Gastrocnemius medialis (tissue), 4 donors: Measurements from ENCODE around the gene ZDHHC14.

Source experiments
- POLR2A ChIP-seq, 2 donors: fragments of 450-650 bp; IDR thresholded peaks; one replicate each; pipeline ENCODE4 v1.6.1; 2017; ENCODE audit warnings: antibody characterized with exemption in 2 of 2, mild to moderate bottlenecking in 2 of 2, moderate library complexity in 2 of 2
- TF ChIP-seq, protein P1 (sequence below), 5 experiments: fragments of 450-650 bp in 3 of 5; fragments of 200-600 bp in 2 of 5; sonication (generic) in 2 of 5; IDR thresholded peaks in 4 of 5; conservative IDR thresholded peaks in 1 of 5; 1 replicate in 4 of 5; 2 replicates in 1 of 5; pipeline ENCODE4 v1.5.1; 2016 to 2019; ENCODE audit warnings: antibody characterized with exemption in 5 of 5, mild to moderate bottlenecking in 3 of 5, moderate library complexity in 3 of 5

GRCh38 chr6:157596886-157597285 lies 215.9 kb downstream of the ZDHHC14 start:
- TF ChIP-seq, protein P1, sequence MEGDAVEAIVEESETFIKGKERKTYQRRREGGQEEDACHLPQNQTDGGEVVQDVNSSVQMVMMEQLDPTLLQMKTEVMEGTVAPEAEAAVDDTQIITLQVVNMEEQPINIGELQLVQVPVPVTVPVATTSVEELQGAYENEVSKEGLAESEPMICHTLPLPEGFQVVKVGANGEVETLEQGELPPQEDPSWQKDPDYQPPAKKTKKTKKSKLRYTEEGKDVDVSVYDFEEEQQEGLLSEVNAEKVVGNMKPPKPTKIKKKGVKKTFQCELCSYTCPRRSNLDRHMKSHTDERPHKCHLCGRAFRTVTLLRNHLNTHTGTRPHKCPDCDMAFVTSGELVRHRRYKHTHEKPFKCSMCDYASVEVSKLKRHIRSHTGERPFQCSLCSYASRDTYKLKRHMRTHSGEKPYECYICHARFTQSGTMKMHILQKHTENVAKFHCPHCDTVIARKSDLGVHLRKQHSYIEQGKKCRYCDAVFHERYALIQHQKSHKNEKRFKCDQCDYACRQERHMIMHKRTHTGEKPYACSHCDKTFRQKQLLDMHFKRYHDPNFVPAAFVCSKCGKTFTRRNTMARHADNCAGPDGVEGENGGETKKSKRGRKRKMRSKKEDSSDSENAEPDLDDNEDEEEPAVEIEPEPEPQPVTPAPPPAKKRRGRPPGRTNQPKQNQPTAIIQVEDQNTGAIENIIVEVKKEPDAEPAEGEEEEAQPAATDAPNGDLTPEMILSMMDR (IDR thresholded peaks at IDR 0.05 in 4 of 5, conservative IDR thresholded peaks at IDR 0.05 in 1 of 5): no peak
- TF ChIP-seq POLR2A (IDR thresholded peaks at IDR 0.05): no peak
